H9 (cell line): ENCODE data around the gene MYH11. TPM values are rescaled to one million over a fixed set of nuclear protein-coding genes. Genes with fewer than 3 reads are reported as not detected.

Experiments
- DNase-seq: peaks from one replicate; pipeline ENCODE4 v3.0.0-alpha.2; 2017
- H2AFZ ChIP-seq: one replicate; pipeline ENCODE4 v1.6.1; 2013; ENCODE audit warnings: mild to moderate bottlenecking, low read length, control low read depth, moderate library complexity
- H2AK5ac ChIP-seq: 2 replicates; pipeline ENCODE4 v1.6.1; 2013; ENCODE audit warnings: low read length, control low read depth, mixed read lengths; ENCODE audit not compliant: insufficient read length
- H2BK120ac ChIP-seq: one replicate; pipeline ENCODE4 v1.6.1; 2013; ENCODE audit warnings: low read depth, mild to moderate bottlenecking, low read length, control low read depth, inconsistent platforms; ENCODE audit not compliant: poor library complexity, severe bottlenecking
- H2BK12ac ChIP-seq: 2 replicates; pipeline ENCODE4 v1.6.1; 2013; ENCODE audit warnings: low read length, control low read depth, mixed read lengths, low read depth; ENCODE audit not compliant: insufficient read length
- H2BK15ac ChIP-seq: 2 replicates; pipeline ENCODE4 v1.6.1; 2013; ENCODE audit warnings: low read depth, low read length, control low read depth
- H2BK20ac ChIP-seq: one replicate; pipeline ENCODE4 v1.6.1; 2013; ENCODE audit warnings: low read depth, mild to moderate bottlenecking, low read length, control low read depth, inconsistent platforms; ENCODE audit not compliant: poor library complexity, severe bottlenecking
- H2BK5ac ChIP-seq: 2 replicates; pipeline ENCODE4 v1.6.1; 2013; ENCODE audit warnings: low read length, control low read depth, mixed read lengths; ENCODE audit not compliant: insufficient read length
- H3K14ac ChIP-seq: 2 replicates; pipeline ENCODE4 v1.6.1; 2013; ENCODE audit warnings: low read length, control low read depth; ENCODE audit not compliant: insufficient read depth
- H3K18ac ChIP-seq: 2 replicates; pipeline ENCODE4 v1.6.1; 2013; ENCODE audit warnings: low read depth, mild to moderate bottlenecking, mixed read lengths, low read length, control low read depth; ENCODE audit not compliant: insufficient read length
- H3K23ac ChIP-seq: 2 replicates; pipeline ENCODE4 v1.6.1; 2013; ENCODE audit warnings: low read length, control low read depth, mixed read lengths, low read depth; ENCODE audit not compliant: insufficient read length
- H3K23me2 ChIP-seq: 2 replicates; pipeline ENCODE4 v1.6.1; 2013; ENCODE audit warnings: low read depth, mild to moderate bottlenecking, mixed read lengths, low read length, control low read depth; ENCODE audit not compliant: insufficient read length, poor library complexity, severe bottlenecking
- H3K27ac ChIP-seq: 2 replicates; pipeline ENCODE4 v1.5.1; 2013; ENCODE audit warnings: low read length, control low read depth, mixed read lengths, low read depth; ENCODE audit not compliant: insufficient read length
- H3K27me3 ChIP-seq: 2 replicates; pipeline ENCODE4 v1.6.1; 2013; ENCODE audit warnings: low read length, control low read depth, inconsistent platforms; ENCODE audit not compliant: insufficient read depth
- H3K4ac ChIP-seq: 2 replicates; pipeline ENCODE4 v1.6.1; 2013; ENCODE audit warnings: low read depth, mild to moderate bottlenecking, control low read depth, inconsistent platforms, low read length, moderate library complexity
- H3K4me1 ChIP-seq: 2 replicates; pipeline ENCODE4 v1.6.1; 2013; ENCODE audit warnings: low read length, control low read depth, inconsistent platforms; ENCODE audit not compliant: insufficient read depth
- H3K4me2 ChIP-seq: 2 replicates; pipeline ENCODE4 v1.6.1; 2013; ENCODE audit warnings: low read length, control low read depth, mixed read lengths; ENCODE audit not compliant: insufficient read length, insufficient read depth
- H3K56ac ChIP-seq: 2 replicates; pipeline ENCODE4 v1.6.1; 2013; ENCODE audit warnings: low read depth, mild to moderate bottlenecking, mixed read lengths, low read length, control low read depth; ENCODE audit not compliant: insufficient read length
- H3K79me1 ChIP-seq: 2 replicates; pipeline ENCODE4 v1.6.1; 2013; ENCODE audit warnings: low read depth, mild to moderate bottlenecking, moderate library complexity, low read length, control low read depth, inconsistent platforms; ENCODE audit not compliant: insufficient read depth, poor library complexity, severe bottlenecking
- H3K79me2 ChIP-seq: 2 replicates; pipeline ENCODE4 v1.6.1; 2013; ENCODE audit warnings: low read length, control low read depth, inconsistent platforms; ENCODE audit not compliant: insufficient read depth
- H3K9ac ChIP-seq: 2 replicates; pipeline ENCODE4 v1.6.1; 2013; ENCODE audit warnings: low read length, control low read depth, mixed read lengths; ENCODE audit not compliant: insufficient read length; ENCODE audit errors: extremely low read depth
- H3K9me3 ChIP-seq: one replicate; pipeline ENCODE4 v1.6.1; 2013; ENCODE audit warnings: low read depth, low read length, inconsistent platforms; ENCODE audit not compliant: control insufficient read depth
- H3T11ph ChIP-seq: one replicate; pipeline ENCODE4 v1.6.1; 2013; ENCODE audit warnings: mild to moderate bottlenecking, low read length, control low read depth, inconsistent platforms
- H4K20me1 ChIP-seq: one replicate; pipeline ENCODE4 v1.6.1; 2013; ENCODE audit not compliant: control insufficient read depth, insufficient read length, insufficient read depth
- H4K5ac ChIP-seq: 2 replicates; pipeline ENCODE4 v1.6.1; 2013; ENCODE audit warnings: low read depth, mild to moderate bottlenecking, mixed read lengths, low read length, control low read depth; ENCODE audit not compliant: insufficient read length
- H4K8ac ChIP-seq: replicated peaks from 2 replicates; pipeline ENCODE4 v1.6.1; 2013; ENCODE audit warnings: low read length, control low read depth, mixed read lengths, low read depth; ENCODE audit not compliant: insufficient read length
- H4K91ac ChIP-seq: 2 replicates; pipeline ENCODE4 v1.6.1; 2013; ENCODE audit warnings: low read depth, mild to moderate bottlenecking, moderate library complexity, mixed read lengths, low read length, control low read depth; ENCODE audit not compliant: insufficient read length
- H3K27ac Mint-ChIP-seq, 3 experiments: 2 replicates in 2 of 3; 3 replicates in 1 of 3; pipeline ENCODE4 v1.8.0; 2020 to 2021; ENCODE audit warnings: mixed read lengths in 3 of 3, mild to moderate bottlenecking in 1 of 3, moderate library complexity in 1 of 3
- H3K27me3 Mint-ChIP-seq: 2 replicates; pipeline ENCODE4 v1.8.0; 2021; ENCODE audit warnings: low read depth, mild to moderate bottlenecking, moderate library complexity, mixed read lengths
- H3K36me3 Mint-ChIP-seq, 3 experiments: 2 replicates in 2 of 3; 3 replicates in 1 of 3; pipeline ENCODE4 v1.8.0; 2020 to 2021; ENCODE audit warnings: low read depth in 3 of 3, mixed read lengths in 3 of 3; ENCODE audit not compliant: insufficient read depth in 1 of 3
- H3K4me1 Mint-ChIP-seq, 2 experiments: 2 replicates each; pipeline ENCODE4 v1.8.0; 2020; ENCODE audit warnings: mixed read lengths in 2 of 2
- H3K4me3 Mint-ChIP-seq, 2 experiments: 2 replicates in 1 of 2; 3 replicates in 1 of 2; pipeline ENCODE4 v1.8.0; 2020 to 2021; ENCODE audit warnings: mild to moderate bottlenecking in 2 of 2, mixed read lengths in 2 of 2, moderate library complexity in 1 of 2
- H3K9me3 Mint-ChIP-seq, 2 experiments: 2 replicates in 1 of 2; 3 replicates in 1 of 2; pipeline ENCODE4 v1.8.0; 2020; ENCODE audit warnings: mild to moderate bottlenecking in 2 of 2, mixed read lengths in 2 of 2, moderate library complexity in 1 of 2
- WGBS: extraction: QIAGEN DNeasy Blood & Tissue Kit; methylation state at CpG from one replicate; pipeline ENCODE4 v1.1.7; 2013; ENCODE audit warnings: missing lambda C conversion rate, low lambda C conversion rate, mixed read lengths; ENCODE audit not compliant: insufficient read length; ENCODE audit errors: extremely low coverage; 5-methylcytosine and 5-hydroxymethylcytosine counted together
- total RNA-seq: library from RNA; stranded (reverse); gene quantifications from 2 replicates; pipeline ENCODE4 v1.2.1, GENCODE V29; 2021
- TF ChIP-seq, protein P1 (sequence below): fragments of 200-600 bp; sonication (generic); conservative IDR thresholded peaks from 3 replicates; pipeline ENCODE4 v1.8.0; 2021; ENCODE audit warnings: antibody characterized with exemption, mild to moderate bottlenecking

Gene MYH11
- total RNA-seq, 1 experiment from 2014 or later: 0.42 TPM

GRCh38 chr16:15715221-15715620, 141.6 kb downstream of the MYH11 start:
- no peak overlapping the region for H2BK15ac ChIP-seq
- no peak overlapping the region for H2BK5ac ChIP-seq
- no peak overlapping the region for H3K4me2 ChIP-seq
- H3K18ac ChIP-seq: no peak overlapping the region
- H4K20me1 ChIP-seq: no peaks in the 10 kb centered on the region
- H3K79me1 ChIP-seq: no peaks in the 10 kb centered on the region
- no peak overlapping the region for H2BK12ac ChIP-seq
- H3K4me1 Mint-ChIP-seq: peaks cover 4 to 8% of the 10 kb centered on the region in 2 experiments
- no peak overlapping the region for H3K4me3 Mint-ChIP-seq
- H3K27me3 ChIP-seq: no peaks in the 10 kb centered on the region
- H4K8ac ChIP-seq: no peak overlapping the region
- no peak overlapping the region for H3K27ac Mint-ChIP-seq
- H2BK20ac ChIP-seq: no peak overlapping the region
- H4K91ac ChIP-seq: no peak overlapping the region
- H2AK5ac ChIP-seq: no peak overlapping the region
- no peaks in the 10 kb centered on the region for H3K4me1 ChIP-seq
- H2BK120ac ChIP-seq: no peak overlapping the region
- DNase-seq: no peak
- no peaks in the 10 kb centered on the region; the same call in none of the 2 replicates for H3K27me3 Mint-ChIP-seq
- no peak overlapping the region for H3K56ac ChIP-seq
- no peaks in the 10 kb centered on the region for H3K23me2 ChIP-seq
- H3K79me2 ChIP-seq: no peaks in the 10 kb centered on the region
- H2AFZ ChIP-seq: no peak overlapping the region
- no peak overlapping the region for H3K4ac ChIP-seq
- H3K9ac ChIP-seq: no peak overlapping the region
- no CpG with 5 or more reads among the region's 5 CpGs for WGBS
- no peaks in the 10 kb centered on the region for H3K9me3 ChIP-seq
- no peak overlapping the region for H3T11ph ChIP-seq
- H3K9me3 Mint-ChIP-seq: no peaks in the 10 kb centered on the region
- H3K27ac ChIP-seq: no peak overlapping the region
- H3K14ac ChIP-seq: no peak overlapping the region
- H3K36me3 Mint-ChIP-seq: peaks cover 0 to 10% (median 0%) of the 10 kb centered on the region in 3 experiments; a peak in 4 of 7 replicates
- H4K5ac ChIP-seq: no peak overlapping the region
- no peak overlapping the region for H3K23ac ChIP-seq
- TF ChIP-seq, protein P1, sequence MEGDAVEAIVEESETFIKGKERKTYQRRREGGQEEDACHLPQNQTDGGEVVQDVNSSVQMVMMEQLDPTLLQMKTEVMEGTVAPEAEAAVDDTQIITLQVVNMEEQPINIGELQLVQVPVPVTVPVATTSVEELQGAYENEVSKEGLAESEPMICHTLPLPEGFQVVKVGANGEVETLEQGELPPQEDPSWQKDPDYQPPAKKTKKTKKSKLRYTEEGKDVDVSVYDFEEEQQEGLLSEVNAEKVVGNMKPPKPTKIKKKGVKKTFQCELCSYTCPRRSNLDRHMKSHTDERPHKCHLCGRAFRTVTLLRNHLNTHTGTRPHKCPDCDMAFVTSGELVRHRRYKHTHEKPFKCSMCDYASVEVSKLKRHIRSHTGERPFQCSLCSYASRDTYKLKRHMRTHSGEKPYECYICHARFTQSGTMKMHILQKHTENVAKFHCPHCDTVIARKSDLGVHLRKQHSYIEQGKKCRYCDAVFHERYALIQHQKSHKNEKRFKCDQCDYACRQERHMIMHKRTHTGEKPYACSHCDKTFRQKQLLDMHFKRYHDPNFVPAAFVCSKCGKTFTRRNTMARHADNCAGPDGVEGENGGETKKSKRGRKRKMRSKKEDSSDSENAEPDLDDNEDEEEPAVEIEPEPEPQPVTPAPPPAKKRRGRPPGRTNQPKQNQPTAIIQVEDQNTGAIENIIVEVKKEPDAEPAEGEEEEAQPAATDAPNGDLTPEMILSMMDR: no peak
